PFSK-1 (cell line): Measurements from ENCODE around the gene PIEZO2.

Experiments
- FOXP2 ChIP-seq: optimal IDR thresholded peaks from 2 replicates; pipeline ENCODE3; 2011; ENCODE audit warnings: borderline replicate concordance, control low read depth, inconsistent platforms; ENCODE audit not compliant: insufficient read depth; ENCODE audit errors: extremely low read length, extremely low read depth
- POLR2AphosphoS5 ChIP-seq: IDR thresholded peaks from 2 replicates; pipeline ENCODE4 v1.6.1; 2012; ENCODE audit warnings: low read depth, mild to moderate bottlenecking, control low read depth, low read length, moderate library complexity
- REST ChIP-seq, 2 experiments: IDR thresholded peaks; 2 replicates each; pipeline versions ENCODE4 v1.6.1 to v1.8.0; 2011 to 2012; ENCODE audit warnings: low read depth in 2 of 2, low read length in 2 of 2, control low read depth in 1 of 2, inconsistent platforms in 1 of 2, mild to moderate bottlenecking in 1 of 2, moderate library complexity in 1 of 2; ENCODE audit not compliant: insufficient read depth in 1 of 2
- TAF1 ChIP-seq: IDR thresholded peaks from 2 replicates; pipeline ENCODE4 v1.6.1; 2012; ENCODE audit warnings: low read length, control low read depth, borderline replicate concordance; ENCODE audit not compliant: insufficient read depth

GRCh38 chr18:10789180-10789579 is 360.2 kb downstream of the PIEZO2 start:
- TF ChIP-seq FOXP2, result no peak
- no peak for TF ChIP-seq REST (IDR thresholded peaks at IDR 0.05; ENCODE audit: insufficient read depth in 1 of 2, low read depth in 2 of 2, low read length in 2 of 2)
- TF ChIP-seq POLR2AphosphoS5, result no peak
- no peak for TF ChIP-seq TAF1
